HEK293 (cell line): ENCODE data around the gene CIAPIN1.

Experiments
- EGR2 ChIP-seq: fragments of 450-650 bp; formaldehyde crosslinking; IDR thresholded peaks from 2 replicates; pipeline ENCODE4 v1.5.1; 2016; ENCODE audit warnings: low read depth, missing biosample characterization, missing genetic modification characterization
- ZFP37 ChIP-seq: fragments of 450-650 bp; formaldehyde crosslinking; IDR thresholded peaks from 2 replicates; pipeline ENCODE4 v1.5.1; 2016; ENCODE audit warnings: missing biosample characterization, missing genetic modification characterization
- TF ChIP-seq, protein P1 (sequence below): fragments of 450-650 bp; formaldehyde crosslinking; IDR thresholded peaks from 2 replicates; pipeline ENCODE4 v1.5.1; 2016; ENCODE audit warnings: missing biosample characterization, missing genetic modification characterization
- TF ChIP-seq, protein P2 (sequence below): fragments of 450-650 bp; formaldehyde crosslinking; IDR thresholded peaks from 2 replicates; pipeline ENCODE4 v1.5.1; 2016; ENCODE audit warnings: missing biosample characterization, missing genetic modification characterization
- TF ChIP-seq, protein P3 (sequence below): fragments of 450-650 bp; formaldehyde crosslinking; IDR thresholded peaks from 2 replicates; pipeline ENCODE4 v1.5.1; 2016; ENCODE audit warnings: missing biosample characterization, missing genetic modification characterization, low read depth
- TF ChIP-seq, protein P4 (sequence below): fragments of 450-650 bp; formaldehyde crosslinking; conservative IDR thresholded peaks from 2 replicates; pipeline ENCODE4 v1.5.1; 2016; ENCODE audit warnings: low read depth, missing biosample characterization, missing genetic modification characterization
- TF ChIP-seq, protein P5 (sequence below): fragments of 450-650 bp; formaldehyde crosslinking; IDR thresholded peaks from 2 replicates; pipeline ENCODE4 v1.5.1; 2016; ENCODE audit warnings: missing biosample characterization, missing genetic modification characterization

DNA sequence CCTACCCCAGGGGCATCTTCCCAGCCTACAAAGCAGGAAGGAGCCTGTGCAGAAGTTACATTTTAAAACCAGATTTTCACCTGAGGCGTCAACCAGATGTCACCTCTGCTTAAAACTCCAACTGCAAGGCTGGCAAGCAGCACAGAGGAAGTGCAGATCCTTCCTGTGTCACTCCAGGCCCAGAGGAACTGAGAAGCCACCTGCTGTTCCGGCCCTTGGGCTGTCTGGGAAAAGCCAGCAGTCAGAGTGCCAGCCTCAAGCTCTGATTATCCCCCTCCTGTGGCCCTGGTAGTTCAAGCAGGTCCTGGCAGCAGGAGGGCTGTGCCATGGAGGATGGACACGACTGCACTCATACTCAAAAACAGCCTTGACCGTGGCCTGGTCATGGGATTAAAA is 25.5 kb upstream of the CIAPIN1 start:
- TF ChIP-seq ZFP37 (tag by site-specific recombination): no peak
- TF ChIP-seq, protein P1, sequence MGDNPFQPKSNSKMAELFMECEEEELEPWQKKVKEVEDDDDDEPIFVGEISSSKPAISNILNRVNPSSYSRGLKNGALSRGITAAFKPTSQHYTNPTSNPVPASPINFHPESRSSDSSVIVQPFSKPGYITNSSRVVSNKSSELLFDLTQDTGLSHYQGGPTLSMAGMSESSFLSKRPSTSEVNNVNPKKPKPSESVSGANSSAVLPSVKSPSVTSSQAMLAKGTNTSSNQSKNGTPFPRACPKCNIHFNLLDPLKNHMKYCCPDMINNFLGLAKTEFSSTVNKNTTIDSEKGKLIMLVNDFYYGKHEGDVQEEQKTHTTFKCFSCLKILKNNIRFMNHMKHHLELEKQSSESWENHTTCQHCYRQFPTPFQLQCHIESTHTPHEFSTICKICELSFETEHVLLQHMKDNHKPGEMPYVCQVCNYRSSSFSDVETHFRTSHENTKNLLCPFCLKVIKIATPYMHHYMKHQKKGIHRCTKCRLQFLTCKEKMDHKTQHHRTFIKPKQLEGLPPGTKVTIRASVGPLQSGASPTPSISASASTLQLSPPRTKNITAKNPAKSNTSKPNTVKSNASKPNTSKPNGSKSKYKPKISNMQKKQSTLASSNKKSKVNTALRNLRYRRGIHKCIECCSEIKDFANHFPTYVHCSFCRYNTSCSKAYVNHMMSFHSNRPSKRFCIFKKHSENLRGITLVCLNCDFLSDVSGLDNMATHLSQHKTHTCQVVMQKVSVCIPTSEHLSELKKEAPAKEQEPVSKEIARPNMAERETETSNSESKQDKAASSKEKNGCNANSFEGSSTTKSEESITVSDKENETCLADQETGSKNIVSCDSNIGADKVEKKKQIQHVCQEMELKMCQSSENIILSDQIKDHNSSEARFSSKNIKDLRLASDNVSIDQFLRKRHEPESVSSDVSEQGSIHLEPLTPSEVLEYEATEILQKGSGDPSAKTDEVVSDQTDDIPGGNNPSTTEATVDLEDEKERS (tag by site-specific recombination): no peak
- TF ChIP-seq, protein P2, sequence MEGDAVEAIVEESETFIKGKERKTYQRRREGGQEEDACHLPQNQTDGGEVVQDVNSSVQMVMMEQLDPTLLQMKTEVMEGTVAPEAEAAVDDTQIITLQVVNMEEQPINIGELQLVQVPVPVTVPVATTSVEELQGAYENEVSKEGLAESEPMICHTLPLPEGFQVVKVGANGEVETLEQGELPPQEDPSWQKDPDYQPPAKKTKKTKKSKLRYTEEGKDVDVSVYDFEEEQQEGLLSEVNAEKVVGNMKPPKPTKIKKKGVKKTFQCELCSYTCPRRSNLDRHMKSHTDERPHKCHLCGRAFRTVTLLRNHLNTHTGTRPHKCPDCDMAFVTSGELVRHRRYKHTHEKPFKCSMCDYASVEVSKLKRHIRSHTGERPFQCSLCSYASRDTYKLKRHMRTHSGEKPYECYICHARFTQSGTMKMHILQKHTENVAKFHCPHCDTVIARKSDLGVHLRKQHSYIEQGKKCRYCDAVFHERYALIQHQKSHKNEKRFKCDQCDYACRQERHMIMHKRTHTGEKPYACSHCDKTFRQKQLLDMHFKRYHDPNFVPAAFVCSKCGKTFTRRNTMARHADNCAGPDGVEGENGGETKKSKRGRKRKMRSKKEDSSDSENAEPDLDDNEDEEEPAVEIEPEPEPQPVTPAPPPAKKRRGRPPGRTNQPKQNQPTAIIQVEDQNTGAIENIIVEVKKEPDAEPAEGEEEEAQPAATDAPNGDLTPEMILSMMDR (tag by site-specific recombination): no peak
- TF ChIP-seq, protein P3, sequence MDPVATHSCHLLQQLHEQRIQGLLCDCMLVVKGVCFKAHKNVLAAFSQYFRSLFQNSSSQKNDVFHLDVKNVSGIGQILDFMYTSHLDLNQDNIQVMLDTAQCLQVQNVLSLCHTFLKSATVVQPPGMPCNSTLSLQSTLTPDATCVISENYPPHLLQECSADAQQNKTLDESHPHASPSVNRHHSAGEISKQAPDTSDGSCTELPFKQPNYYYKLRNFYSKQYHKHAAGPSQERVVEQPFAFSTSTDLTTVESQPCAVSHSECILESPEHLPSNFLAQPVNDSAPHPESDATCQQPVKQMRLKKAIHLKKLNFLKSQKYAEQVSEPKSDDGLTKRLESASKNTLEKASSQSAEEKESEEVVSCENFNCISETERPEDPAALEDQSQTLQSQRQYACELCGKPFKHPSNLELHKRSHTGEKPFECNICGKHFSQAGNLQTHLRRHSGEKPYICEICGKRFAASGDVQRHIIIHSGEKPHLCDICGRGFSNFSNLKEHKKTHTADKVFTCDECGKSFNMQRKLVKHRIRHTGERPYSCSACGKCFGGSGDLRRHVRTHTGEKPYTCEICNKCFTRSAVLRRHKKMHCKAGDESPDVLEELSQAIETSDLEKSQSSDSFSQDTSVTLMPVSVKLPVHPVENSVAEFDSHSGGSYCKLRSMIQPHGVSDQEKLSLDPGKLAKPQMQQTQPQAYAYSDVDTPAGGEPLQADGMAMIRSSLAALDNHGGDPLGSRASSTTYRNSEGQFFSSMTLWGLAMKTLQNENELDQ (tag by site-specific recombination): no peak
- TF ChIP-seq, protein P4, sequence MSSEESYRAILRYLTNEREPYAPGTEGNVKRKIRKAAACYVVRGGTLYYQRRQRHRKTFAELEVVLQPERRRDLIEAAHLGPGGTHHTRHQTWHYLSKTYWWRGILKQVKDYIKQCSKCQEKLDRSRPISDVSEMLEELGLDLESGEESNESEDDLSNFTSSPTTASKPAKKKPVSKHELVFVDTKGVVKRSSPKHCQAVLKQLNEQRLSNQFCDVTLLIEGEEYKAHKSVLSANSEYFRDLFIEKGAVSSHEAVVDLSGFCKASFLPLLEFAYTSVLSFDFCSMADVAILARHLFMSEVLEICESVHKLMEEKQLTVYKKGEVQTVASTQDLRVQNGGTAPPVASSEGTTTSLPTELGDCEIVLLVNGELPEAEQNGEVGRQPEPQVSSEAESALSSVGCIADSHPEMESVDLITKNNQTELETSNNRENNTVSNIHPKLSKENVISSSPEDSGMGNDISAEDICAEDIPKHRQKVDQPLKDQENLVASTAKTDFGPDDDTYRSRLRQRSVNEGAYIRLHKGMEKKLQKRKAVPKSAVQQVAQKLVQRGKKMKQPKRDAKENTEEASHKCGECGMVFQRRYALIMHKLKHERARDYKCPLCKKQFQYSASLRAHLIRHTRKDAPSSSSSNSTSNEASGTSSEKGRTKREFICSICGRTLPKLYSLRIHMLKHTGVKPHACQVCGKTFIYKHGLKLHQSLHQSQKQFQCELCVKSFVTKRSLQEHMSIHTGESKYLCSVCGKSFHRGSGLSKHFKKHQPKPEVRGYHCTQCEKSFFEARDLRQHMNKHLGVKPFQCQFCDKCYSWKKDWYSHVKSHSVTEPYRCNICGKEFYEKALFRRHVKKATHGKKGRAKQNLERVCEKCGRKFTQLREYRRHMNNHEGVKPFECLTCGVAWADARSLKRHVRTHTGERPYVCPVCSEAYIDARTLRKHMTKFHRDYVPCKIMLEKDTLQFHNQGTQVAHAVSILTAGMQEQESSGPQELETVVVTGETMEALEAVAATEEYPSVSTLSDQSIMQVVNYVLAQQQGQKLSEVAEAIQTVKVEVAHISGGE (tag by site-specific recombination): no peak
- TF ChIP-seq, protein P5, sequence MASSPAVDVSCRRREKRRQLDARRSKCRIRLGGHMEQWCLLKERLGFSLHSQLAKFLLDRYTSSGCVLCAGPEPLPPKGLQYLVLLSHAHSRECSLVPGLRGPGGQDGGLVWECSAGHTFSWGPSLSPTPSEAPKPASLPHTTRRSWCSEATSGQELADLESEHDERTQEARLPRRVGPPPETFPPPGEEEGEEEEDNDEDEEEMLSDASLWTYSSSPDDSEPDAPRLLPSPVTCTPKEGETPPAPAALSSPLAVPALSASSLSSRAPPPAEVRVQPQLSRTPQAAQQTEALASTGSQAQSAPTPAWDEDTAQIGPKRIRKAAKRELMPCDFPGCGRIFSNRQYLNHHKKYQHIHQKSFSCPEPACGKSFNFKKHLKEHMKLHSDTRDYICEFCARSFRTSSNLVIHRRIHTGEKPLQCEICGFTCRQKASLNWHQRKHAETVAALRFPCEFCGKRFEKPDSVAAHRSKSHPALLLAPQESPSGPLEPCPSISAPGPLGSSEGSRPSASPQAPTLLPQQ: no peak
- TF ChIP-seq EGR2 (tag by site-specific recombination): no peak
